Esophagus squamous epithelium (tissue), 5 donors: ENCODE data around the gene IL32. TPM values are rescaled to one million over a fixed set of nuclear protein-coding genes. Genes with fewer than 3 reads are reported as not detected.
"Not testable (repeated sequence)": the region's sequence is repeated elsewhere in the genome, so short reads cannot be mapped to it uniquely, and the experiment has no call there.

Experiments
- DNase-seq: peaks from one replicate; lab custom pipeline; 2025; lab: John Stamatoyannopoulos, UW
- H3K27ac ChIP-seq, 4 donors: fragments of 200-600 bp; sonication (generic); one replicate each; pipeline ENCODE4 v1.5.1; 2016 to 2019; ENCODE audit warnings: mild to moderate bottlenecking in 1 of 4
- H3K27me3 ChIP-seq, 4 donors: fragments of 200-600 bp; sonication (generic); 1 replicate in 3 of 4; 2 replicates in 1 of 4; pipeline versions ENCODE4 v1.5.1 to v1.6.0; 2017 to 2021; ENCODE audit warnings: antibody characterized with exemption in 1 of 4
- H3K36me3 ChIP-seq, 3 donors: fragments of 200-600 bp; sonication (generic); one replicate each; pipeline ENCODE4 v1.5.1; 2016 to 2019
- H3K4me1 ChIP-seq, 3 donors: fragments of 200-600 bp; sonication (generic); one replicate each; pipeline ENCODE4 v1.5.1; 2017 to 2019
- H3K4me3 ChIP-seq, 4 donors: fragments of 200-600 bp; sonication (generic); 1 replicate in 3 of 4; 2 replicates in 1 of 4; pipeline ENCODE4 v1.5.1; 2016 to 2019; ENCODE audit warnings: mild to moderate bottlenecking in 2 of 4, moderate library complexity in 1 of 4
- H3K9me3 ChIP-seq, 3 donors: fragments of 200-600 bp; sonication (generic); one replicate each; pipeline ENCODE4 v1.5.1; 2016 to 2019
- POLR2A ChIP-seq, 4 donors: fragments of 450-650 bp; IDR thresholded peaks; one replicate each; pipeline ENCODE4 v1.6.1; 2017; ENCODE audit warnings: antibody characterized with exemption in 4 of 4, mild to moderate bottlenecking in 4 of 4, moderate library complexity in 3 of 4
- WGBS, 2 donors: methylation state at CpG; one replicate each; pipeline ENCODE4 v1.1.5; 2018; 5-methylcytosine and 5-hydroxymethylcytosine counted together
- intact Hi-C: fragments of 100-400 bp; cut with DNase I; formaldehyde crosslinking; loops from one replicate; pipeline ENCODE4 v1.15.0; 2022
- total RNA-seq, 4 donors: library from RNA; depleted of rRNA; stranded (reverse); fragments of >200 nt; gene quantifications; one replicate each; pipeline ENCODE4 v1.1.0, GENCODE V29; 2016
- TF ChIP-seq, protein P1 (sequence below), 6 experiments: fragments of 450-650 bp in 4 of 6; fragments of 200-600 bp in 2 of 6; sonication (generic) in 2 of 6; IDR thresholded peaks; one replicate each; pipeline ENCODE4 v1.5.1; 2016 to 2019; ENCODE audit warnings: antibody characterized with exemption in 6 of 6, mild to moderate bottlenecking in 4 of 6, moderate library complexity in 4 of 6
- donor health status: DM: yes; HTN: yes; CAD: no.

IL32 gene
- total RNA-seq, 4 donors from 2014 or later = 4.6 to 31.7 (median 17.3) TPM

DNA sequence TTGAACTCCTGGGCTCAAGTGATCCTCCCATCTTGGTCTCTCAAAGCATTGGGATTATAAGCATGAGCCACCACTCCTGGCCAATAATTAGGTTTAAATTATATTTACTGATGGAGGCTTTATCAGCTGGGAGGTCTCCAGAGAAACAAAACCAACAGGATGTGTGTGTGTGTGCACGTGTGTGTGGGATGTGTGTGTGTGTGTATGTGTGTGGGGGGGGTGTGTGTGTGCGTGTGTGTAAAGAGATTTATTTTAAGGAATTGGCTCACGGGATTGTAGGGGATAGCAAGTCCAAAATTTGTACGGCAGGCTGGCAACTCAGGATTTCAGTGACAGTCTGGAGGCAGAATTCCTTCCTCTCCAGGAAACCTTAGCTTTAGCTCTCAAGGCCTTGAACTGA is 14.4 kb upstream of the IL32 start:
- Histone ChIP-seq H3K36me3 (no peaks in the 10 kb centered on the region), H3K27me3 (peaks cover 7 to 63% (median 9%) of the 10 kb centered on the region in 4 donors), H3K4me1 (peaks cover 8 to 20% (median 12%) of the 10 kb centered on the region in 3 donors), H3K27ac (no peak overlapping the region), H3K9me3 (no peaks in the 10 kb centered on the region), H3K4me3 (no peak overlapping the region)
- no peak for DNase-seq
- intact Hi-C loops = no loop called here
- TF ChIP-seq, protein P1, sequence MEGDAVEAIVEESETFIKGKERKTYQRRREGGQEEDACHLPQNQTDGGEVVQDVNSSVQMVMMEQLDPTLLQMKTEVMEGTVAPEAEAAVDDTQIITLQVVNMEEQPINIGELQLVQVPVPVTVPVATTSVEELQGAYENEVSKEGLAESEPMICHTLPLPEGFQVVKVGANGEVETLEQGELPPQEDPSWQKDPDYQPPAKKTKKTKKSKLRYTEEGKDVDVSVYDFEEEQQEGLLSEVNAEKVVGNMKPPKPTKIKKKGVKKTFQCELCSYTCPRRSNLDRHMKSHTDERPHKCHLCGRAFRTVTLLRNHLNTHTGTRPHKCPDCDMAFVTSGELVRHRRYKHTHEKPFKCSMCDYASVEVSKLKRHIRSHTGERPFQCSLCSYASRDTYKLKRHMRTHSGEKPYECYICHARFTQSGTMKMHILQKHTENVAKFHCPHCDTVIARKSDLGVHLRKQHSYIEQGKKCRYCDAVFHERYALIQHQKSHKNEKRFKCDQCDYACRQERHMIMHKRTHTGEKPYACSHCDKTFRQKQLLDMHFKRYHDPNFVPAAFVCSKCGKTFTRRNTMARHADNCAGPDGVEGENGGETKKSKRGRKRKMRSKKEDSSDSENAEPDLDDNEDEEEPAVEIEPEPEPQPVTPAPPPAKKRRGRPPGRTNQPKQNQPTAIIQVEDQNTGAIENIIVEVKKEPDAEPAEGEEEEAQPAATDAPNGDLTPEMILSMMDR (IDR thresholded peaks at IDR 0.05) = no peak
- TF ChIP-seq POLR2A (IDR thresholded peaks at IDR 0.05) = no peak
- 28 to 46% methylated on average over 4 of the region's 4 CpGs for WGBS, 2 donors

DNA sequence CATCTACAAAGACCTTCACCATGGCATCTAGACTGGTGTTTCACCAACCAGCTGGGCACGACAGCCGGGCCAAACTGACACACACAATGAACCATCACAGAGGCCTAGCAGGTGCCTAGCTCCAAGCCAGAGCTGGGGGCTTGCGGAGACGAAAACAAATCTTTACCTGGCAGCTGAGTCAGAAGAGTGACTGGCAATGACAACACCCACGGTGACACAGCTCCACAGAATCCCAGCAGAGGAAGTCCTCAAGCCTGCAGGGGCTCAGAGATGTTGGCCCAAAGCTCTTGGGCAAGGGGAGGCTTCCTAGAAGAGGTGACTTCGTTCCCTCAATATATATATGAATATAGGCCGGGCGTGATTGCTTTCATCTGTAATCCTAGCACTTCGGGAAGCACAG is 13.9 kb upstream of the IL32 start:
- intact Hi-C loops = no loop called here

DNA sequence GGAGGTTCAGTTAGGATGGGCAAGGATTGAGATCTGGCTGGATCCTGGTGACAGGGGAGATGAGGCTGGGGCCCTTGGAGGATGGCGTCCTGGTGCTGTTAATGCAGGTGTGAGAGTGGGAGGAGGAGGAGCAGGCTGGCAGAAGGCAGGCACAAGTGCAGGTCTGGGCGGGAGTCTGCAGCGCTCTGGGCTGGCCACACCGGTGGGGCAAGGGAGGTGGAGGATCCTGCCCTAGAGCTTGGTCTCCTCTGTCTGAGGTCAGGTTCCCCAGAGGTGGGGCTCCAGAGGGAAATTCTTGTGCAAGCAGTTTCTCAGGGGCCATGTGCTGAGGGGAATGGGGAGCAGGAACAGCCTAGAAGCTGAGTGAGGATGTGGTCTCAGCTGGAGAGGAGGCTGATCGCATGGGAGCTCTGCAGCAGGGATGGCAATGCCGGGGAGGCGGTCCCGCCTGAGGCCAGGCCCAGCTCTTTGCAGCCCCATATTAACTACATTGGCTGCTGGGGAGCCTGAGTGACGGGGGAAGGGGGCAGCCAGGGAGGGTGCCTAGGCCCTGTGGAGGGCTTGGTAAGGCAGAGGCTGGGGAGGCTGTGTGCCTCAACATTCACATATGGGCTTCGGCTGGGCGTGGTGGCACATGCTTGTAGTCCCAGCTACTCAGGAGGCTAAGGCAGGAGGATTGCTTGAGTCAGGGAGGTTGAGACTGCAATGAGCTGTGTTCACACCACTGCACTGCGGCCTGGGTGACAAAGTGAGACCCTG is 12.7 kb upstream of the IL32 start:
- H3K27ac ChIP-seq, H3K36me3 ChIP-seq, intact Hi-C loops, DNase-seq, H3K4me3 ChIP-seq, H3K9me3 ChIP-seq: not testable (repeated sequence)
- Histone ChIP-seq H3K4me1 (peaks cover 0 to 11% (median 2%) of the 10 kb centered on the region in 3 donors), H3K27me3 (peaks cover 0 to 45% (median 0%) of the 10 kb centered on the region in 4 donors)
- 17 to 100% methylated on average over 3 to 4 of the region's 12 CpGs for WGBS, 2 donors

More for the DNA sequence above, 13.9 kb upstream of the IL32 start:
- TF ChIP-seq POLR2A (IDR thresholded peaks at IDR 0.05) = no peak
- TF ChIP-seq, protein P1 (IDR thresholded peaks at IDR 0.05) = no peak
- no peak overlapping the region for H3K27ac ChIP-seq
- H3K9me3 ChIP-seq = no peaks in the 10 kb centered on the region
- H3K36me3 ChIP-seq = no peaks in the 10 kb centered on the region
- H3K4me3 ChIP-seq = no peak overlapping the region
- 36 to 53% methylated on average over 4 to 6 of the region's 9 CpGs for WGBS, 2 donors
- H3K4me1 ChIP-seq = peaks cover 5 to 15% (median 7%) of the 10 kb centered on the region in 3 donors
- peaks cover 4 to 58% (median 7%) of the 10 kb centered on the region in 4 donors for H3K27me3 ChIP-seq
- no peak for DNase-seq

DNA sequence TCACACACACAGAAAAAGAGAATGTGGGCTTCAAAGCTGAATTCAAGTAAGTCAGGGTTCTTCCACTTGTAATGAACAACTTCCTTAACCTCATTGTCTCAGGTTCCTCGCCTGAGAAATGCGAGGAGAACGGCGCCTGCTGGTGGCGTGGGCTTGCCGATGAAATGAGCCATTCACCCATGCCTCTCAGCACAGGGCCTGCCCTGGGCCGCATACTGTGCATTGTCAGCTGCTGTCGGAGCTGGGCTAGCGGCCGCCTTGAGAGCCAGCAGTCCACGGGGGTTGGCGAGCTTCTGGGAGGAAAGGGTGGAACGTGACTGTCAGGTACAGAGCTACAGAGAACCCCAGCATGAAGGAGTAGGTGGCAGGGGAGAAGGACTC is 12.1 kb upstream of the IL32 start:
- no CpG with 5 or more reads among the region's 13 CpGs for WGBS, 2 donors
- DNase-seq, H3K4me3 ChIP-seq, H3K9me3 ChIP-seq, H3K27ac ChIP-seq, H3K36me3 ChIP-seq, intact Hi-C loops: not testable (repeated sequence)
- H3K27me3 ChIP-seq = peaks cover 0 to 45% (median 0%) of the 10 kb centered on the region in 4 donors
- peaks cover 5 to 17% (median 8%) of the 10 kb centered on the region in 3 donors for H3K4me1 ChIP-seq

DNA sequence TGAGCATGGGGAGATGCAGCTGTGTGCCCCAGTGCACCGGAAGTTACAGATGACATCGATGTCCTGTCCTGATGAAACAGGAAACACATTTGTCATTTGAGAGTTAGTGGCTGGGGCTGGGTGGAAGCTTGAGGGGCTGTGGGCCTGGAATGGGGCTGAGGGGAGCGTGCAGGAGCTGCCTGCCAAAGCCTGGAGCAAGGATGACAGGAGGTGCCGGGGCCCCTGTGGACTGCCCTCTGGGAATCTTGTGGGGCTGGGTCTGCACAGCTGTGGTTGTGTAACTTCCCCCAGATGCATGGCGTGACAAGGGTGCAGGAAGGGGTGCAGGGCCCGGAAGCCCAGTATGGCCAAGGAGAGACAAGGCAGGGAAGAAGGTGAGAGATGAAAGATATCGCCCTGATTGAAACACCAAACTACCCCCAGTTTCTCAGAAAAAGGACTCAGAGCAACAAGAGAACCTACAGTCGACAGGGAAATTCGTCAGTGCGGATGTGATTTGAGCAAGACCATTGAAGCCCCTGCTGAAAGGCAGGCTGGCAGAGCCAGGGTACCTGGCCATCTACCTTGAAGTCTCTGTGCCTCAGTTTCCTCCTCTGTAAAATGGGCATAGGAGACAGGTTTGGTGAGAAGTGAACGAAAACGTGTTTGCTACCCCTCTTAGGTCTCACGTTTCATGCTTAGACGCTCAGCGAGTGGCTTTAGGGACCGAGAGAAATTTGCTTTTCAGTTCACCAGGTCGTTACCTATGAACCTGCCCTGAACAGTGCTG is 10.3 kb upstream of the IL32 start:
- H3K27ac ChIP-seq = no peak overlapping the region
- intact Hi-C loops = loop anchor here (5.0 kb wide), 1 partner anchor 72 kb away; no protein-coding TSS in a partner anchor

DNA sequence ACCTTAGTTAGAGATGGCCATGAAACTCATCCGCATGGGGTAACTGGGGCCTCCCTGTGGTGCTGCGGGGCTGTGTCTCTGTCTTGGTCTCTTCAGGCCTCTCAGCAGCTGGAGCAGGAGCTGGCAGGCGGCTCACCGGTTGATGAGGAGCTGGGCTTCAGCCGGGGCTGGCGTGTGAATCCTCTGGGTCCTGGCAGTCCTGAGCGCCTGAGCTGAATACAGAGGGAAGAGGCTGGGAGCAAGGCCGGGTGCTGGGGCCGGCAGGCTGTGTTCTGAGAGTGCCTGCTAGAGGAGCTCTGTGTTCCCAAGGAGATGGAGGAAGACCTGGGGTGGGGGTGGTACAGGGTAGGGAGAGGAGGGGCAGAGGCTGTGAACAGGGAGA is 9.7 kb upstream of the IL32 start:
- intact Hi-C loops = loop anchor here (5.0 kb wide), 1 partner anchor 72 kb away; no protein-coding TSS in a partner anchor
- H3K27ac ChIP-seq, H3K4me3 ChIP-seq, H3K9me3 ChIP-seq, H3K36me3 ChIP-seq, DNase-seq: not testable (repeated sequence)
- WGBS, 2 donors = no CpG with 5 or more reads among the region's 9 CpGs
- H3K4me1 ChIP-seq = peaks cover 16 to 35% (median 16%) of the 10 kb centered on the region in 3 donors
- H3K27me3 ChIP-seq = peaks cover 0 to 25% (median 0%) of the 10 kb centered on the region in 4 donors

More for the DNA sequence above, 10.3 kb upstream of the IL32 start:
- H3K27me3 ChIP-seq = peaks cover 0 to 31% (median 0%) of the 10 kb centered on the region in 4 donors
- peaks cover 16 to 35% (median 16%) of the 10 kb centered on the region in 3 donors for H3K4me1 ChIP-seq
- no peak for DNase-seq
- H3K9me3 ChIP-seq = no peaks in the 10 kb centered on the region
- no peaks in the 10 kb centered on the region for H3K36me3 ChIP-seq
- 67 to 76% methylated on average over 12 to 17 of the region's 17 CpGs for WGBS, 2 donors
- H3K4me3 ChIP-seq = no peak overlapping the region
- TF ChIP-seq POLR2A (IDR thresholded peaks at IDR 0.05) = no peak
- TF ChIP-seq, protein P1 (IDR thresholded peaks at IDR 0.05) = no peak
